Measurements from ENCODE around the gene ATG9B. TPM values are rescaled to one million over a fixed set of nuclear protein-coding genes. Genes with fewer than 3 reads are reported as not detected.

The ATG9B gene
- total and polyA plus RNA-seq, 2 of the 13 experiments (the other 11 are each of a cell fraction or from before 2014, with no cell fraction given), result 0.24 TPM; not detected in 1

DNA sequence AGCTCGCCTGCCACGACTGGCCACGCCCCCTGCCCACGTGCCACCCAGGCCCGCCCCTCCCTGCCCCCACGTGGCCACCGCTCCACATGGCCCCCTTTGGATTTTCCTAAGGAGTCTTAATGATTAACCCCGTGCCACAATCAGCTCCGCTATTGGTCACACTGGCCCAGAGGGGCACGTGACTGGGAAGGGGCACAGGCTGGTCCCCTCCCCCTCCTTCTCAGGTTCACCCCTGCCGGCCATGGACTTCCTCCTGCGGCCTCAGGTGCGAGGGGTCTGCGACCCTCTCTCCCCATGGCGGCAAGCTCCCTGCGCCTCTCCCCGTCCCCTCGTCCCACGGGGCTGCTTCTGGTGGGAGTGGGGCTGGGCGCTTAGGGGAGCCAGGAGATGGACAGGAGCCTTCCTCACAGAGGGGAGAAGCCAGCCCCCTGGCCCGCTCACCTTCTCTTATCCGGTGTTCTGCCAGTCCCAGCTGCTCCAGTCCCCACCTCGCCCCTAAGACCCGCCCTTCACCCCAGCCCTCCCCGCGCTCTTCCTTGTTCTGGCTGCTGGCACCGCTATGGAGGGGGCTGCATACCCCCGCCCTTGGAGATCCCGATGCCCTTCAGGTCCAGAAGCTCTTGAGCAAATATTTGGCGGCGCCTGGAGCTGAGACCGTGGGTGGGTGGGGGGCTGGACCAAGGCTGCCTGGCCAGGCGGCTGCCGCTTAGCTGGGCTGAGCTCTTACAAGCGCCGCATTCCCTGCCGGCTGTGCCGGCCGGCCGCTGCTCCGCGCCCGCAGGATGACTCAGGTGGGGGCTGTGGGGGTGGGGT is 38.3 kb upstream of the ATG9B start (continued):
- no peak for TF ChIP-seq ZNF740 (CRISPR knock-in tag; IDR thresholded peaks at IDR 0.05)
- TF ChIP-seq NR2F6 (IDR thresholded peaks at IDR 0.05), result peak; percentile 42; the same call in 1 of the 2 replicates
- TF ChIP-seq NR2F6 (CRISPR knock-in tag; IDR thresholded peaks at IDR 0.05), result peak; percentile 62
- peak; percentile 53; the same call in 1 of the 2 replicates for TF ChIP-seq KMT2A (CRISPR knock-in tag; IDR thresholded peaks at IDR 0.05)
- TF ChIP-seq POGZ (CRISPR knock-in tag; IDR thresholded peaks at IDR 0.05), result no peak
- TF ChIP-seq, protein P1, sequence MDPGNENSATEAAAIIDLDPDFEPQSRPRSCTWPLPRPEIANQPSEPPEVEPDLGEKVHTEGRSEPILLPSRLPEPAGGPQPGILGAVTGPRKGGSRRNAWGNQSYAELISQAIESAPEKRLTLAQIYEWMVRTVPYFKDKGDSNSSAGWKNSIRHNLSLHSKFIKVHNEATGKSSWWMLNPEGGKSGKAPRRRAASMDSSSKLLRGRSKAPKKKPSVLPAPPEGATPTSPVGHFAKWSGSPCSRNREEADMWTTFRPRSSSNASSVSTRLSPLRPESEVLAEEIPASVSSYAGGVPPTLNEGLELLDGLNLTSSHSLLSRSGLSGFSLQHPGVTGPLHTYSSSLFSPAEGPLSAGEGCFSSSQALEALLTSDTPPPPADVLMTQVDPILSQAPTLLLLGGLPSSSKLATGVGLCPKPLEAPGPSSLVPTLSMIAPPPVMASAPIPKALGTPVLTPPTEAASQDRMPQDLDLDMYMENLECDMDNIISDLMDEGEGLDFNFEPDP (CRISPR knock-in tag; conservative IDR thresholded peaks at IDR 0.05), result no peak
- no peak for TF ChIP-seq ZNF234 (CRISPR knock-in tag; conservative IDR thresholded peaks at IDR 0.05)
- no peak for TF ChIP-seq ONECUT2 (CRISPR knock-in tag; IDR thresholded peaks at IDR 0.05)
- no peak for TF ChIP-seq ZFP41 (CRISPR knock-in tag; IDR thresholded peaks at IDR 0.05; ENCODE audit: borderline replicate concordance)
- TF ChIP-seq ELK4 (CRISPR knock-in tag; IDR thresholded peaks at IDR 0.05; ENCODE audit: borderline replicate concordance), result no peak
- TF ChIP-seq ZFP36 (IDR thresholded peaks at IDR 0.05; ENCODE audit: borderline replicate concordance, low read depth, low read length, partially characterized antibody), result no peak
- no peak for TF ChIP-seq ZNF891 (CRISPR knock-in tag; IDR thresholded peaks at IDR 0.05)
- no peak for TF ChIP-seq SP1 (IDR thresholded peaks at IDR 0.05)
- peak; percentile 92 for TF ChIP-seq SP1 (CRISPR knock-in tag; IDR thresholded peaks at IDR 0.05)
- TF ChIP-seq ZNF878 (CRISPR knock-in tag; IDR thresholded peaks at IDR 0.05), result no peak
- no peak for TF ChIP-seq RFX3 (CRISPR knock-in tag; IDR thresholded peaks at IDR 0.05)
- 0 out of 2 replicates have a peak, but pooled peaks have one; percentile 47 for TF ChIP-seq ZNF446 (CRISPR knock-in tag; IDR thresholded peaks at IDR 0.05)
- no peak for TF ChIP-seq ZNF264 (CRISPR knock-in tag; IDR thresholded peaks at IDR 0.05)
- TF ChIP-seq BHLHE40 (IDR thresholded peaks at IDR 0.05; ENCODE audit: low read length), result peak; percentile 99
- no peak for TF ChIP-seq FUBP1 (CRISPR knock-in tag; IDR thresholded peaks at IDR 0.05; ENCODE audit: borderline replicate concordance)
- TF ChIP-seq, protein P2, sequence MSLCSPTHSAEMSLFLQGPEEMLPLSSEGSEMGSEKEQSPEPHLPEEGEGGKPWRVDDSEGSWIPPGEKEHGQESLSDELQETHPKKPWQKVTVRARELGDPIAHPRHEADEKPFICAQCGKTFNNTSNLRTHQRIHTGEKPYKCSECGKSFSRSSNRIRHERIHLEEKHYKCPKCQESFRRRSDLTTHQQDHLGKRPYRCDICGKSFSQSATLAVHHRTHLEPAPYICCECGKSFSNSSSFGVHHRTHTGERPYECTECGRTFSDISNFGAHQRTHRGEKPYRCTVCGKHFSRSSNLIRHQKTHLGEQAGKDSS (CRISPR knock-in tag; IDR thresholded peaks at IDR 0.05; ENCODE audit: borderline replicate concordance, low read depth), result no peak
- no peak for TF ChIP-seq LCORL (IDR thresholded peaks at IDR 0.05)
- TF ChIP-seq LCORL (CRISPR knock-in tag; IDR thresholded peaks at IDR 0.05), result peak; percentile 62
- TF ChIP-seq CENPX (CRISPR knock-in tag; IDR thresholded peaks at IDR 0.05), result no peak
- TF ChIP-seq PRPF4 (IDR thresholded peaks at IDR 0.05; ENCODE audit: low read depth, low read length, poor library complexity, severe bottlenecking), result no peak
